C1 segment of cervical spinal cord (tissue), 14 donors: ENCODE measurements around the gene RBBP5.
"Not testable (repeated sequence)": the region's sequence is repeated elsewhere in the genome, so short reads cannot be mapped to it uniquely, and the experiment has no call there.

Experiments used
- DNase-seq, 14 donors: peaks; one replicate each; lab custom pipeline; 2025; lab: John Stamatoyannopoulos, UW

The RBBP5 gene

GRCh38 chr1:205121660-205122488 is at the start of gene RBBP5:
RBBP5 (minus strand) TSS chr1:205121978; CDS start chr1:205121873, 105 bp downstream.
- DNase-seq = peak; percentile 28 to 95 (median 89)

GRCh38 chr1:205171369-205171768 is 49.6 kb upstream of the RBBP5 start:
- no peak for DNase-seq

GRCh38 chr1:205170532-205171269 is 48.9 kb upstream of the RBBP5 start:
- DNase-seq = no peak

- DNase-seq = peak in 1 of 14 donors; percentile 36
These were observed 47.5 kb upstream of the RBBP5 start for GRCh38 chr1:205169248-205169647.

- no peak for DNase-seq
These were observed 46.5 kb upstream of the RBBP5 start for GRCh38 chr1:205168291-205168690.

- DNase-seq = no peak
These were observed 40.5 kb upstream of the RBBP5 start for GRCh38 chr1:205162301-205162700.

- DNase-seq = no peak
These were observed 39.3 kb upstream of the RBBP5 start for GRCh38 chr1:205161076-205161475.

- no peak for DNase-seq
These were observed 36.4 kb upstream of the RBBP5 start for GRCh38 chr1:205158048-205158616.

GRCh38 chr1:205155665-205156377 is 34.0 kb upstream of the RBBP5 start:
- DNase-seq = not testable (repeated sequence)

- no peak for DNase-seq
These were observed 30.7 kb upstream of the RBBP5 start for GRCh38 chr1:205152505-205152904.

GRCh38 chr1:205150651-205151428 is 29.1 kb upstream of the RBBP5 start:
- no peak for DNase-seq

GRCh38 chr1:205147191-205147835 is 25.5 kb upstream of the RBBP5 start:
- no peak for DNase-seq

GRCh38 chr1:205144751-205145150 is 23.0 kb upstream of the RBBP5 start:
- no peak for DNase-seq

- DNase-seq = no peak
These were observed 22.4 kb upstream of the RBBP5 start for GRCh38 chr1:205144046-205144720.

- no peak for DNase-seq
These were observed 20.3 kb upstream of the RBBP5 start for GRCh38 chr1:205142102-205142469.

GRCh38 chr1:205141236-205142101 is 19.7 kb upstream of the RBBP5 start:
- DNase-seq = peak in 12 of 14 donors; percentile 8 to 71 (median 50)

GRCh38 chr1:205140113-205140512 is 18.3 kb upstream of the RBBP5 start:
- no peak for DNase-seq

GRCh38 chr1:205137901-205138300 is 16.1 kb upstream of the RBBP5 start:
- DNase-seq = no peak

- DNase-seq = no peak
These were observed 11.5 kb upstream of the RBBP5 start for GRCh38 chr1:205133287-205133686.
